ENCODE measurements around the gene C1orf159. TPM values are rescaled to one million over a fixed set of nuclear protein-coding genes. Genes with fewer than 3 reads are reported as not detected.

Gene C1orf159
- total and polyA plus RNA-seq, 2 experiments from 2014 or later = 9.6 to 21.5 TPM

DNA sequence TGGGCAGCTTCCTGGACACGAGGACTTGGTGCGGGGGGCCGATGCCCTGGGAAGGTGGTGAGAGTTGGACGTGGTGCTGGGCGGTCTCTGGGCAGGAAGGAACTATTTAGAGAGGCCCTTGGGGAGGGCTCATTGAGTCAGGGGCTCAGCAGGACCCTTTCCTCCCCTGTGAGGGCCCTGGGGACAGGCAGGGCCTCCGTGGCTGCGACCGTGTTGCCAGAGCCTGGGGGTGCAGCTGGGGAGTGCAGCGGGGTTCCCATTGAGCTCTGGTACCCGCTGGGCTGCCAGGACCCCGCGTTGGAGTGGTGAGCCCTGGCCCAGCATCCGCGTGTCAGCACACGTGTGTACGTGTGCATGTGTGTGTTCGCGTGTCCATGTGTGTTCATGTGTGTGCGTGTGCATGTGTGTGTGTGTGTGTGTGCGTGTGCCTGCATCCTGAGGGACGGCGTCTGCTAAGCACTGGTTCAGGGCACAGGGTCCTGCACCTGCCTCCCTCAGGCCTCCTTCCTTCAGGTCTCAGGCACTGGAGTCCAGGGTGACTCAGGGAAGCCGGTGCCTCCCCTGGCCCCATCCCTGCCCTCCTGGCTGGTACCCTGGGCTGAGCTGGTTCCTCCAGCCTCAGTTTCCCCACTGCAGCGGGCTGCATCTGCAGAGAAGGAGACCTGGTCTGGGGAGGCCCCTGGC lies 52.5 kb downstream of the C1orf159 start:
- H3K36me3 ChIP-seq (ENCODE audit: insufficient read depth) = no peaks in the 10 kb centered on the region
- no peak for ATAC-seq
- Mint-ChIP-seq H3K4me1 (peaks cover under 1% of the 10 kb centered on the region; the same call in 1 of the 3 replicates), H3K27me3 (ENCODE audit: insufficient read depth, low read depth, poor library complexity) (peaks cover 41% of the 10 kb centered on the region), H3K36me3 (ENCODE audit: low read depth) (no peaks in the 10 kb centered on the region), H3K9me3 (no peaks in the 10 kb centered on the region), H3K4me3 (no peak overlapping the region), H3K27ac (no peak overlapping the region)
- H2AFZ ChIP-seq = no peak overlapping the region
- H3K4me3 ChIP-seq = no peak overlapping the region
- TF ChIP-seq ZNF114 (CRISPR knock-in tag; IDR thresholded peaks at IDR 0.05) (no peak), NANOG (IDR thresholded peaks at IDR 0.05; ENCODE audit: borderline replicate concordance) (no peak), REST (IDR thresholded peaks at IDR 0.05; ENCODE audit: unreplicated experiment) (no peak), EZH2 (IDR thresholded peaks at IDR 0.05; ENCODE audit: low read depth, unreplicated experiment) (no peak), CREB1 (CRISPR knock-in tag; IDR thresholded peaks at IDR 0.05; ENCODE audit: low read depth) (no peak), ZNF331 (CRISPR knock-in tag; IDR thresholded peaks at IDR 0.05; ENCODE audit: low read depth) (no peak), EZH2phosphoT487 (IDR thresholded peaks at IDR 0.05; ENCODE audit: unreplicated experiment) (no peak), STAT1 (IDR thresholded peaks at IDR 0.05; ENCODE audit: unreplicated experiment) (no peak)
- TF ChIP-seq, protein P1, sequence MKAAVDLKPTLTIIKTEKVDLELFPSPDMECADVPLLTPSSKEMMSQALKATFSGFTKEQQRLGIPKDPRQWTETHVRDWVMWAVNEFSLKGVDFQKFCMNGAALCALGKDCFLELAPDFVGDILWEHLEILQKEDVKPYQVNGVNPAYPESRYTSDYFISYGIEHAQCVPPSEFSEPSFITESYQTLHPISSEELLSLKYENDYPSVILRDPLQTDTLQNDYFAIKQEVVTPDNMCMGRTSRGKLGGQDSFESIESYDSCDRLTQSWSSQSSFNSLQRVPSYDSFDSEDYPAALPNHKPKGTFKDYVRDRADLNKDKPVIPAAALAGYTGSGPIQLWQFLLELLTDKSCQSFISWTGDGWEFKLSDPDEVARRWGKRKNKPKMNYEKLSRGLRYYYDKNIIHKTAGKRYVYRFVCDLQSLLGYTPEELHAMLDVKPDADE (IDR thresholded peaks at IDR 0.05) = no peak
- TF ChIP-seq, protein P2, sequence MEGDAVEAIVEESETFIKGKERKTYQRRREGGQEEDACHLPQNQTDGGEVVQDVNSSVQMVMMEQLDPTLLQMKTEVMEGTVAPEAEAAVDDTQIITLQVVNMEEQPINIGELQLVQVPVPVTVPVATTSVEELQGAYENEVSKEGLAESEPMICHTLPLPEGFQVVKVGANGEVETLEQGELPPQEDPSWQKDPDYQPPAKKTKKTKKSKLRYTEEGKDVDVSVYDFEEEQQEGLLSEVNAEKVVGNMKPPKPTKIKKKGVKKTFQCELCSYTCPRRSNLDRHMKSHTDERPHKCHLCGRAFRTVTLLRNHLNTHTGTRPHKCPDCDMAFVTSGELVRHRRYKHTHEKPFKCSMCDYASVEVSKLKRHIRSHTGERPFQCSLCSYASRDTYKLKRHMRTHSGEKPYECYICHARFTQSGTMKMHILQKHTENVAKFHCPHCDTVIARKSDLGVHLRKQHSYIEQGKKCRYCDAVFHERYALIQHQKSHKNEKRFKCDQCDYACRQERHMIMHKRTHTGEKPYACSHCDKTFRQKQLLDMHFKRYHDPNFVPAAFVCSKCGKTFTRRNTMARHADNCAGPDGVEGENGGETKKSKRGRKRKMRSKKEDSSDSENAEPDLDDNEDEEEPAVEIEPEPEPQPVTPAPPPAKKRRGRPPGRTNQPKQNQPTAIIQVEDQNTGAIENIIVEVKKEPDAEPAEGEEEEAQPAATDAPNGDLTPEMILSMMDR (conservative IDR thresholded peaks at IDR 0.05; ENCODE audit: low read depth in 2 of 2) = no peak
- TF ChIP-seq, protein P3, sequence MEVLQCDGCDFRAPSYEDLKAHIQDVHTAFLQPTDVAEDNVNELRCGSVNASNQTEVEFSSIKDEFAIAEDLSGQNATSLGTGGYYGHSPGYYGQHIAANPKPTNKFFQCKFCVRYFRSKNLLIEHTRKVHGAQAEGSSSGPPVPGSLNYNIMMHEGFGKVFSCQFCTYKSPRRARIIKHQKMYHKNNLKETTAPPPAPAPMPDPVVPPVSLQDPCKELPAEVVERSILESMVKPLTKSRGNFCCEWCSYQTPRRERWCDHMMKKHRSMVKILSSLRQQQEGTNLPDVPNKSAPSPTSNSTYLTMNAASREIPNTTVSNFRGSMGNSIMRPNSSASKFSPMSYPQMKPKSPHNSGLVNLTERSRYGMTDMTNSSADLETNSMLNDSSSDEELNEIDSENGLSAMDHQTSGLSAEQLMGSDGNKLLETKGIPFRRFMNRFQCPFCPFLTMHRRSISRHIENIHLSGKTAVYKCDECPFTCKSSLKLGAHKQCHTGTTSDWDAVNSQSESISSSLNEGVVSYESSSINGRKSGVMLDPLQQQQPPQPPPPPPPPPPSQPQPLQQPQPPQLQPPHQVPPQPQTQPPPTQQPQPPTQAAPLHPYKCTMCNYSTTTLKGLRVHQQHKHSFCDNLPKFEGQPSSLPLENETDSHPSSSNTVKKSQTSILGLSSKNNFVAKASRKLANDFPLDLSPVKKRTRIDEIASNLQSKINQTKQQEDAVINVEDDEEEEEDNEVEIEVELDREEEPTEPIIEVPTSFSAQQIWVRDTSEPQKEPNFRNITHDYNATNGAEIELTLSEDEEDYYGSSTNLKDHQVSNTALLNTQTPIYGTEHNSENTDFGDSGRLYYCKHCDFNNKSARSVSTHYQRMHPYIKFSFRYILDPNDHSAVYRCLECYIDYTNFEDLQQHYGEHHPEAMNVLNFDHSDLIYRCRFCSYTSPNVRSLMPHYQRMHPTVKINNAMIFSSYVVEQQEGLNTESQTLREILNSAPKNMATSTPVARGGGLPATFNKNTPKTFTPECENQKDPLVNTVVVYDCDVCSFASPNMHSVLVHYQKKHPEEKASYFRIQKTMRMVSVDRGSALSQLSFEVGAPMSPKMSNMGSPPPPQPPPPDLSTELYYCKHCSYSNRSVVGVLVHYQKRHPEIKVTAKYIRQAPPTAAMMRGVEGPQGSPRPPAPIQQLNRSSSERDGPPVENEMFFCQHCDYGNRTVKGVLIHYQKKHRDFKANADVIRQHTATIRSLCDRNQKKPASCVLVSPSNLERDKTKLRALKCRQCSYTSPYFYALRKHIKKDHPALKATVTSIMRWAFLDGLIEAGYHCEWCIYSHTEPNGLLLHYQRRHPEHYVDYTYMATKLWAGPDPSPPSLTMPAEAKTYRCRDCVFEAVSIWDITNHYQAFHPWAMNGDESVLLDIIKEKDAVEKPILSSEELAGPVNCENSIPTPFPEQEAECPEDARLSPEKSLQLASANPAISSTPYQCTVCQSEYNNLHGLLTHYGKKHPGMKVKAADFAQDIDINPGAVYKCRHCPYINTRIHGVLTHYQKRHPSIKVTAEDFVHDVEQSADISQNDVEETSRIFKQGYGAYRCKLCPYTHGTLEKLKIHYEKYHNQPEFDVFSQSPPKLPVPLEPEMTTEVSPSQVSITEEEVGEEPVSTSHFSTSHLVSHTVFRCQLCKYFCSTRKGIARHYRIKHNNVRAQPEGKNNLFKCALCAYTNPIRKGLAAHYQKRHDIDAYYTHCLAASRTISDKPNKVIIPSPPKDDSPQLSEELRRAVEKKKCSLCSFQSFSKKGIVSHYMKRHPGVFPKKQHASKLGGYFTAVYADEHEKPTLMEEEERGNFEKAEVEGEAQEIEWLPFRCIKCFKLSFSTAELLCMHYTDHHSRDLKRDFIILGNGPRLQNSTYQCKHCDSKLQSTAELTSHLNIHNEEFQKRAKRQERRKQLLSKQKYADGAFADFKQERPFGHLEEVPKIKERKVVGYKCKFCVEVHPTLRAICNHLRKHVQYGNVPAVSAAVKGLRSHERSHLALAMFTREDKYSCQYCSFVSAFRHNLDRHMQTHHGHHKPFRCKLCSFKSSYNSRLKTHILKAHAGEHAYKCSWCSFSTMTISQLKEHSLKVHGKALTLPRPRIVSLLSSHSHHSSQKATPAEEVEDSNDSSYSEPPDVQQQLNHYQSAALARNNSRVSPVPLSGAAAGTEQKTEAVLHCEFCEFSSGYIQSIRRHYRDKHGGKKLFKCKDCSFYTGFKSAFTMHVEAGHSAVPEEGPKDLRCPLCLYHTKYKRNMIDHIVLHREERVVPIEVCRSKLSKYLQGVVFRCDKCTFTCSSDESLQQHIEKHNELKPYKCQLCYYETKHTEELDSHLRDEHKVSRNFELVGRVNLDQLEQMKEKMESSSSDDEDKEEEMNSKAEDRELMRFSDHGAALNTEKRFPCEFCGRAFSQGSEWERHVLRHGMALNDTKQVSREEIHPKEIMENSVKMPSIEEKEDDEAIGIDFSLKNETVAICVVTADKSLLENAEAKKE (CRISPR knock-in tag; IDR thresholded peaks at IDR 0.05) = no peak
- no peak for DNase-seq (ENCODE audit: low spot score)
- no peak overlapping the region for H3K4me2 ChIP-seq
- no peaks in the 10 kb centered on the region for H3K79me2 ChIP-seq (replicated peaks; ENCODE audit: insufficient read depth)
- 0 out of 2 replicates have a peak, but pooled peaks cover 5% of the 10 kb centered on the region for H3F3A ChIP-seq (replicated peaks; ENCODE audit: low read depth)
- H4K20me1 ChIP-seq (replicated peaks; ENCODE audit: insufficient read depth) = no peaks in the 10 kb centered on the region; the same call in 1 of the 2 replicates
- peaks cover 45% of the 10 kb centered on the region for H3K27me3 ChIP-seq (ENCODE audit: insufficient read depth)
- peaks cover 11% of the 10 kb centered on the region; the same call in 1 of the 2 replicates for H3K4me1 ChIP-seq (ENCODE audit: insufficient read depth)
- H3K9me2 ChIP-seq (ENCODE audit: insufficient read depth) = no peaks in the 10 kb centered on the region
- H3K27ac ChIP-seq (ENCODE audit: low read depth) = no peak overlapping the region
